ACC112 (cell line): Measurements from ENCODE around the gene LRP1B.

Experiments
- H2AFZ ChIP-seq: fragments of 200-600 bp; sonication (generic); one replicate; pipeline ENCODE4 v1.6.0; 2017; ENCODE audit warnings: antibody characterized with exemption, low read length; ENCODE audit not compliant: unreplicated experiment
- H3K27ac ChIP-seq: fragments of 200-600 bp; sonication (generic); 2 replicates; pipeline ENCODE4 v1.5.1; 2014; ENCODE audit warnings: low read depth, mild to moderate bottlenecking, antibody characterized with exemption, low read length, moderate library complexity
- H3K27me3 ChIP-seq: fragments of 200-600 bp; sonication (generic); 2 replicates; pipeline ENCODE4 v1.6.1; 2014; ENCODE audit warnings: mild to moderate bottlenecking, antibody characterized with exemption, low read length, moderate library complexity, mixed read lengths; ENCODE audit not compliant: insufficient read depth
- H3K36me3 ChIP-seq: fragments of 200-600 bp; sonication (generic); 2 replicates; pipeline ENCODE4 v1.6.1; 2016; ENCODE audit warnings: mild to moderate bottlenecking, antibody characterized with exemption, low read length, moderate library complexity, mixed read lengths; ENCODE audit not compliant: insufficient read depth
- H3K4me1 ChIP-seq: fragments of 200-600 bp; sonication (generic); one replicate; pipeline ENCODE4 v1.6.1; 2016; ENCODE audit warnings: low read length, mixed read lengths; ENCODE audit not compliant: insufficient read depth, unreplicated experiment, control insufficient read depth
- H3K4me3 ChIP-seq: fragments of 200-600 bp; sonication (generic); 2 replicates; pipeline ENCODE4 v1.5.1; 2014; ENCODE audit warnings: mild to moderate bottlenecking, low read depth, low read length
- H3K79me2 ChIP-seq: fragments of 200-600 bp; sonication (generic); one replicate; pipeline ENCODE4 v1.6.0; 2016; ENCODE audit warnings: low read length; ENCODE audit not compliant: control insufficient read depth, unreplicated experiment, insufficient read depth

The LRP1B gene

DNA sequence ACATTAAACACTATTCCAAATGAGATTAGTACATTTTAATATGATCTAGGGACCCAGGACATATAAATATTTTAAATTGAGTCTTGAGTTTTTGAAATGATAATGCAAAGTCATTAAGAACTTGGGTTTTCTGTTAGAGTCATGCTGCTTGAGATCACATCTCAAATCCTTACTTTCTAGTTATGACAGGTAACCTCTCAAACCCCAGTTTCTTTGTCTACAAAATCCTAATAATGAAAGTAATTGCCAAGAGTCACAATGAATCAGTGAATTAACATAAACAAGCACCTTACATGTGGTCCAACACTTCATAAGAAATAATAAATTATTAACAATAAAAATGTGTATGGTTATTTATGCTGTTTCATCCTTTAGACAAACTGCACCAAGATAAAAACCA lies 607.6 kb downstream of the LRP1B start:
- Histone ChIP-seq H3K4me1 (no peaks in the 10 kb centered on the region), H2AFZ (no peak overlapping the region), H3K4me3 (no peak overlapping the region), H3K79me2 (no peaks in the 10 kb centered on the region), H3K36me3 (no peaks in the 10 kb centered on the region), H3K27ac (no peak overlapping the region), H3K27me3 (no peaks in the 10 kb centered on the region)

- Histone ChIP-seq H3K27me3 (no peaks in the 10 kb centered on the region), H3K36me3 (no peaks in the 10 kb centered on the region), H3K4me1 (no peaks in the 10 kb centered on the region), H3K4me3 (no peak overlapping the region), H3K79me2 (no peaks in the 10 kb centered on the region), H2AFZ (no peak overlapping the region), H3K27ac (no peak overlapping the region)
Observed at GRCh38 chr2:141522702-141523101, 608.1 kb downstream of the LRP1B start.

- H3K36me3 ChIP-seq, result no peaks in the 10 kb centered on the region
- H3K79me2 ChIP-seq, result no peaks in the 10 kb centered on the region
- H3K27ac ChIP-seq, result no peak overlapping the region
- no peak overlapping the region for H3K4me3 ChIP-seq
- H2AFZ ChIP-seq, result no peak overlapping the region
- no peaks in the 10 kb centered on the region for H3K4me1 ChIP-seq
- H3K27me3 ChIP-seq, result no peaks in the 10 kb centered on the region
Observed at GRCh38 chr2:141522048-141522447, 608.8 kb downstream of the LRP1B start.

DNA sequence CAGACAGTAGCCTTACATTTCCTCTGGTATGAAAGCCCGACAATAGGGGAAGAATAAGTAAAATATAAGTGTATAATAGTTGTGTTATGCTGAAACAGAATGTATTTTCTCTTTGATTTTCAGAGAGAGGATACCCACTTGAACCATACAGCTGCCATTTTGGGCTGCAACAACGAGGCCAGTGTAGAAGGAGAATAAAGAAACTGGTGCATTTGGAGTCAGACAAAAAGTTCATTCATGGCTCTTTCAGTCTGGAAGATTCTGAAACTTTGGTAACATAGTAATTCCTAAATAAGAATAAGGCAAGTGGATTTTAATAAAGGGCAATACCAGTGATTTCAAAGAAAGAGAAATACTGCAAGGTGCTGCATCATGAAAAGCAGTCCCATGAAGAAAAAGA lies 610.9 kb downstream of the LRP1B start:
- H2AFZ ChIP-seq, result no peak overlapping the region

DNA sequence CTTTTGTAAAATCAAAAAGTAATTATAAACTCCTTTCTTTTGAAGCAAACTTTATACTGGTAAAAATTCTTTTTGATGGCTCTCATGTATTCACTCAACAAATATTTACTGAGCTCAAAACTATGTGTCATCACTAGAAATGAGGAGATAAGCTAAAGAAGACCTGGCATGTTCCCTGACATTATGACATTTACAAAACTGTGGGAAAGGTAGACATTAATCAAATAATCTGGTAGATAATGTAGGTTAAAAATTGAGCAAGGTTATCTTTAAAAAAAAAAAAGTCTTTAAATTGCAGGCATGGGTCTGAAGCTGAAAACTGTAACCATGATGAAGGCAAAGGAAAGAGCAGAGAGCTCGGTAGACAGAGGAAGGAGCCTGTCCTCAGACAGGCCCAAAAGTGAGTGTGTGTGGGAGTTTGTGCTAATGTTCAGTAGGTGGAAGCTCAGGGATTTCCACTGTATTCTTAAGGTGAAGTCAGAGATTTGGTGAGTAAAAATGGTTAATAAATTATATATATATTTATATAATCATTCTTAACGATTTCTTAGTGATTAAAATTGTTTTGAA lies 612.9 kb downstream of the LRP1B start:
- Histone ChIP-seq H3K4me3 (no peak overlapping the region), H2AFZ (no peak overlapping the region), H3K79me2 (no peaks in the 10 kb centered on the region), H3K27me3 (no peaks in the 10 kb centered on the region), H3K4me1 (no peaks in the 10 kb centered on the region), H3K36me3 (no peaks in the 10 kb centered on the region), H3K27ac (no peak overlapping the region)

More for the DNA sequence above, 610.9 kb downstream of the LRP1B start:
- Histone ChIP-seq H3K79me2 (no peaks in the 10 kb centered on the region), H3K4me3 (no peak overlapping the region), H3K27me3 (no peaks in the 10 kb centered on the region), H3K27ac (no peak overlapping the region), H3K36me3 (no peaks in the 10 kb centered on the region), H3K4me1 (no peaks in the 10 kb centered on the region)

- Histone ChIP-seq H3K27ac (no peak overlapping the region), H3K4me3 (no peak overlapping the region), H3K27me3 (no peaks in the 10 kb centered on the region)
Observed at GRCh38 chr2:141517180-141517851, 613.5 kb downstream of the LRP1B start.

DNA sequence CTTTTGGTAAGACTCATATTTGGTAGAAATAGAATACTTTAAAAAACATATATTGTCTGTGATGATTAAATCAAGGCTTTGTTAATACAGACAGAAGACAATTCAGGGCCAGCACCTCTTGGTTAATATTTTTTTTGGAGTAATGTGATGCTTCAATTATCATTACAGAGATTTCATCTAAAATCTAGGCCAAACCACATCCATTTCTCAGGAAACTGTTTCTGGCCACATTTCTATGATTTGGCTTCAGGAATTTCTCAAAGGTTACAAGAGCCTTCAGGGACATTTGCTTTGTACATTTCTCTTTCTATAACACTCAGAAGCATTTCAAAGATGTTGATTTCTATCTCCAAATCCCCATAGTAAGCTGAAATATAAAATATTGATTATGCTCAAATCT lies 614.9 kb downstream of the LRP1B start:
- no peaks in the 10 kb centered on the region for H3K27me3 ChIP-seq
- no peak overlapping the region for H3K27ac ChIP-seq
- no peak overlapping the region for H3K4me3 ChIP-seq
- H3K4me1 ChIP-seq, result no peaks in the 10 kb centered on the region
- no peaks in the 10 kb centered on the region for H3K79me2 ChIP-seq
- H2AFZ ChIP-seq, result no peak overlapping the region
- no peaks in the 10 kb centered on the region for H3K36me3 ChIP-seq

More at GRCh38 chr2:141517180-141517851, 613.5 kb downstream of the LRP1B start:
- Histone ChIP-seq H3K79me2 (no peaks in the 10 kb centered on the region), H3K36me3 (no peaks in the 10 kb centered on the region), H2AFZ (no peak overlapping the region), H3K4me1 (no peaks in the 10 kb centered on the region)

- Histone ChIP-seq H3K27ac (no peak overlapping the region), H2AFZ (no peak overlapping the region), H3K36me3 (no peaks in the 10 kb centered on the region), H3K27me3 (no peaks in the 10 kb centered on the region), H3K4me3 (no peak overlapping the region), H3K4me1 (no peaks in the 10 kb centered on the region), H3K79me2 (no peaks in the 10 kb centered on the region)
Observed at GRCh38 chr2:141513853-141514252, 617.0 kb downstream of the LRP1B start.

DNA sequence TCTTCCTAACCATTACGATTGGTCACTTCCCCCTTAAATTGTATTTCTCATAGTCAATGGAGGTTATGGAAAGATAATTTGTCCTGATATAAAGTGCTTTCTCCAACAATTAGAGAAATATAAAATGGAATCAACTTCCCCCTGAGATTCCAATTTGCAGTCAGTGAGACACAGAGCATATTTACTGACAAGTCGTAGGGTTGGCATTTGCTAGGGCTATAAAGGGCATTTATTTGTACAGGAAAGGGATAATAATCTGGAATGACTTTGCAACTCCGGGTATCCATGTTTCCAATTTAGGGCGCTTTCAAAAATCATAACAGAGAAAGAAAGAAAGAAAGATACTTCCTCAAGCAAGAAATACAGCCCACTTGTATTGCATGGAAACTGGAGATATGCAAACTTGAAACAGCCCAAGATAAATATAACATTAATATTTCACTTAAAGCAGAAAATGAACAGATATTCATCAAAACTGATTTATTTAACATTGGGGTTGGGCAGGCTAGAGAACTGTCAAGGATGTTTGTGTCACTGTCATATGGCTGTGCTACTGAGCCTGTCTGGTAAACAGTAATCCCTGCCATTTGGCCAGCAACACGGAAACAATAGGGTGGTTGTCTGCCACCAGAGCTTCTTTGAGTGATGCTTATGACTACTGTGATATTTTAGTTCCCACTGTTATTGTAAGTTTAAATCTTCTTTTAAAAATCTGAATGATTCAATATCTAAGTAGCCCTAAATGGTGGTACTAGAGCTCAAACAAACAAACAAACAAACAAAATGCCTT lies 621.8 kb downstream of the LRP1B start:
- Histone ChIP-seq H3K27ac (no peak overlapping the region), H3K36me3 (no peaks in the 10 kb centered on the region), H3K4me3 (no peak overlapping the region), H3K4me1 (no peaks in the 10 kb centered on the region), H3K79me2 (no peaks in the 10 kb centered on the region), H2AFZ (no peak overlapping the region), H3K27me3 (no peaks in the 10 kb centered on the region)

- Histone ChIP-seq H3K27me3 (no peaks in the 10 kb centered on the region), H2AFZ (no peak overlapping the region), H3K36me3 (no peaks in the 10 kb centered on the region), H3K4me1 (no peaks in the 10 kb centered on the region), H3K27ac (no peak overlapping the region), H3K4me3 (no peak overlapping the region), H3K79me2 (no peaks in the 10 kb centered on the region)
Observed at GRCh38 chr2:141508086-141508752, 622.6 kb downstream of the LRP1B start.
